Measurements from ENCODE around the gene FES. TPM values are rescaled to one million over a fixed set of nuclear protein-coding genes. Genes with fewer than 3 reads are reported as not detected.

FES gene
- total RNA-seq, 3 donors from 2014 or later (not counting 1 experiment from before 2014, with no cell fraction given), result 35.8 to 70.3 (median 52.5) TPM

GRCh38 chr15:90883526-90883975 is 753 bp upstream of the FES start:
- Mint-ChIP-seq H3K9me3 (no peaks in the 10 kb centered on the region), H3K4me1 (peaks cover 17 to 31% of the 10 kb centered on the region in 2 donors), H3K27me3 (ENCODE audit: low read depth in 2 of 2) (no peaks in the 10 kb centered on the region), H3K27ac (peak overlapping the region; percentile 60 to 86), H3K36me3 (no peaks in the 10 kb centered on the region), H3K4me3 (peak overlapping the region; percentile 45)
- Histone ChIP-seq H3K27me3 (ENCODE audit: control insufficient read depth, insufficient read depth, low read length) (no peaks in the 10 kb centered on the region), H3K4me1 (ENCODE audit: control insufficient read depth, insufficient read depth, low read length) (peaks cover 47% of the 10 kb centered on the region), H3K36me3 (ENCODE audit: control insufficient read depth, insufficient read depth, low read length) (peaks cover 50% of the 10 kb centered on the region), H3K9me3 (ENCODE audit: control insufficient read depth, insufficient read depth, low read length) (no peaks in the 10 kb centered on the region), H3K4me3 (ENCODE audit: low read length) (peak overlapping the region; percentile 28), H3K27ac (ENCODE audit: low read length) (peak overlapping the region; percentile 61)
- no peak for TF ChIP-seq CTCF (IDR thresholded peaks at IDR 0.05)
- ATAC-seq (no peak), DNase-seq (no peak)
- intact Hi-C loops (cut with micrococcal nuclease), result no loop called here
- 65% methylated on average over 7 of the region's 7 CpGs for WGBS (ENCODE audit: insufficient coverage)

- H3K4me1 ChIP-seq (ENCODE audit: control insufficient read depth, insufficient read depth, low read length), result peaks cover 58% of the 10 kb centered on the region
- no peaks in the 10 kb centered on the region for H3K27me3 ChIP-seq (ENCODE audit: control insufficient read depth, insufficient read depth, low read length)
- DNase-seq (peak in 1 of 2 donors; percentile 29), ATAC-seq (peak; percentile 5 to 14 (median 7))
- intact Hi-C loops (cut with micrococcal nuclease), result loop anchor here (1.0 to 5.0 kb wide), 3 partner anchors 68 to 565 kb away; no protein-coding TSS in a partner anchor
- Mint-ChIP-seq H3K36me3 (no peaks in the 10 kb centered on the region), H3K4me3 (peak overlapping the region; percentile 90), H3K27ac (peak overlapping the region; percentile 85 to 86), H3K4me1 (peaks cover 17 to 40% of the 10 kb centered on the region in 2 donors), H3K9me3 (no peaks in the 10 kb centered on the region), H3K27me3 (ENCODE audit: low read depth in 2 of 2) (no peaks in the 10 kb centered on the region)
- H3K36me3 ChIP-seq (ENCODE audit: control insufficient read depth, insufficient read depth, low read length), result peaks cover 42% of the 10 kb centered on the region
- H3K9me3 ChIP-seq (ENCODE audit: control insufficient read depth, insufficient read depth, low read length), result no peaks in the 10 kb centered on the region
- TF ChIP-seq CTCF (IDR thresholded peaks at IDR 0.05), result no peak
- peak overlapping the region; percentile 61 for H3K27ac ChIP-seq (ENCODE audit: low read length)
- 26% methylated on average over 16 of the region's 16 CpGs for WGBS (ENCODE audit: insufficient coverage)
- H3K4me3 ChIP-seq (ENCODE audit: low read length), result peak overlapping the region; percentile 52
These were observed 571 bp downstream of the FES start for GRCh38 chr15:90884719-90885431.

- Mint-ChIP-seq H3K27me3 (ENCODE audit: low read depth in 2 of 2) (no peaks in the 10 kb centered on the region), H3K27ac (peak overlapping the region; percentile 85 to 86), H3K4me1 (peaks cover 17 to 40% of the 10 kb centered on the region in 2 donors), H3K4me3 (peak overlapping the region; percentile 90), H3K9me3 (no peaks in the 10 kb centered on the region), H3K36me3 (no peaks in the 10 kb centered on the region)
- Histone ChIP-seq H3K9me3 (ENCODE audit: control insufficient read depth, insufficient read depth, low read length) (no peaks in the 10 kb centered on the region), H3K27ac (ENCODE audit: low read length) (peak overlapping the region; percentile 61), H3K36me3 (ENCODE audit: control insufficient read depth, insufficient read depth, low read length) (peaks cover 40% of the 10 kb centered on the region), H3K4me3 (ENCODE audit: low read length) (peak overlapping the region; percentile 52), H3K4me1 (ENCODE audit: control insufficient read depth, insufficient read depth, low read length) (peaks cover 63% of the 10 kb centered on the region), H3K27me3 (ENCODE audit: control insufficient read depth, insufficient read depth, low read length) (no peaks in the 10 kb centered on the region)
- TF ChIP-seq CTCF (IDR thresholded peaks at IDR 0.05), result peak; percentile 99
- 20% methylated on average over 23 of the region's 23 CpGs for WGBS (ENCODE audit: insufficient coverage)
- ATAC-seq (peak; percentile 65 to 76 (median 65)), DNase-seq (peak; percentile 80 to 85)
- intact Hi-C loops (cut with micrococcal nuclease), result loop anchor here (1.0 to 5.0 kb wide), 4 partner anchors 68 to 565 kb away; partner anchors contain the start of gene BLM
These were observed 1.4 kb downstream of the FES start for GRCh38 chr15:90885432-90886290.
